Measurements from ENCODE around the gene CDK6. TPM values are rescaled to one million over a fixed set of nuclear protein-coding genes. Genes with fewer than 3 reads are reported as not detected.

Gene CDK6
- total RNA-seq, 1 donor from 2014 or later: 6.0 TPM

- no peak overlapping the region for H3K27ac ChIP-seq
- H3K27ac Mint-ChIP-seq: no peak overlapping the region
- no peak overlapping the region for H3K4me2 ChIP-seq
- no peaks in the 10 kb centered on the region for H3K4me1 ChIP-seq
- DNase-seq (ENCODE audit: low spot score): no peak
- peaks cover 15% of the 10 kb centered on the region for H3K36me3 Mint-ChIP-seq
- TF ChIP-seq EZH2phosphoT487 (IDR thresholded peaks at IDR 0.05): no peak
- TF ChIP-seq EZH2 (IDR thresholded peaks at IDR 0.05): no peak
- no peak for TF ChIP-seq CTCF (IDR thresholded peaks at IDR 0.05)
- no peaks in the 10 kb centered on the region for H3F3A ChIP-seq (ENCODE audit: low read depth)
- no peaks in the 10 kb centered on the region for H3K9me3 ChIP-seq (ENCODE audit: low read depth)
- no peak overlapping the region for H2AFZ ChIP-seq (replicated peaks)
- no peaks in the 10 kb centered on the region for H3K79me2 ChIP-seq (ENCODE audit: low read depth)
- H3K27me3 Mint-ChIP-seq (ENCODE audit: insufficient read depth, low read depth): peaks cover 2% of the 10 kb centered on the region
- no peaks in the 10 kb centered on the region for H3K9me3 Mint-ChIP-seq
- no peaks in the 10 kb centered on the region for H4K20me1 ChIP-seq (ENCODE audit: low read depth)
- no peak overlapping the region for H3K9ac ChIP-seq
- H3K4me3 Mint-ChIP-seq: no peak overlapping the region
- no peaks in the 10 kb centered on the region for H3K36me3 ChIP-seq
- H3K4me1 Mint-ChIP-seq: no peaks in the 10 kb centered on the region
- no peak overlapping the region for H3K4me3 ChIP-seq
- H3K27me3 ChIP-seq: no peaks in the 10 kb centered on the region
Observed at GRCh38 chr7:92661651-92662050, 174.7 kb downstream of the CDK6 start.

GRCh38 chr7:92658671-92659070 lies 177.7 kb downstream of the CDK6 start:
- Histone ChIP-seq H2AFZ (replicated peaks) (no peak overlapping the region), H3K4me1 (no peaks in the 10 kb centered on the region), H3K9me3 (ENCODE audit: low read depth) (no peaks in the 10 kb centered on the region), H4K20me1 (ENCODE audit: low read depth) (no peaks in the 10 kb centered on the region), H3K9ac (no peak overlapping the region), H3K79me2 (ENCODE audit: low read depth) (no peaks in the 10 kb centered on the region), H3K4me2 (no peak overlapping the region), H3K4me3 (no peak overlapping the region), H3K27ac (no peak overlapping the region), H3K27me3 (no peaks in the 10 kb centered on the region), H3K36me3 (no peaks in the 10 kb centered on the region), H3F3A (ENCODE audit: low read depth) (no peaks in the 10 kb centered on the region)
- Mint-ChIP-seq H3K27me3 (ENCODE audit: insufficient read depth, low read depth) (peaks cover 2% of the 10 kb centered on the region), H3K27ac (no peak overlapping the region), H3K9me3 (no peaks in the 10 kb centered on the region), H3K36me3 (peaks cover 9% of the 10 kb centered on the region), H3K4me3 (no peak overlapping the region), H3K4me1 (no peaks in the 10 kb centered on the region)
- no peak for TF ChIP-seq CTCF (IDR thresholded peaks at IDR 0.05)
- TF ChIP-seq EZH2 (IDR thresholded peaks at IDR 0.05): no peak
- no peak for TF ChIP-seq EZH2phosphoT487 (IDR thresholded peaks at IDR 0.05)
- no peak for DNase-seq (ENCODE audit: low spot score)

- Histone ChIP-seq H3K9ac (no peak overlapping the region), H3K4me2 (no peak overlapping the region), H3K36me3 (no peaks in the 10 kb centered on the region), H3K27ac (no peak overlapping the region), H2AFZ (replicated peaks) (no peak overlapping the region), H3K4me1 (no peaks in the 10 kb centered on the region), H3K4me3 (no peak overlapping the region), H3F3A (ENCODE audit: low read depth) (no peaks in the 10 kb centered on the region), H3K9me3 (ENCODE audit: low read depth) (no peaks in the 10 kb centered on the region), H3K79me2 (ENCODE audit: low read depth) (no peaks in the 10 kb centered on the region), H3K27me3 (no peaks in the 10 kb centered on the region), H4K20me1 (ENCODE audit: low read depth) (no peaks in the 10 kb centered on the region)
- DNase-seq (ENCODE audit: low spot score): no peak
- no peak for TF ChIP-seq EZH2phosphoT487 (IDR thresholded peaks at IDR 0.05)
- no peak for TF ChIP-seq EZH2 (IDR thresholded peaks at IDR 0.05)
- no peak for TF ChIP-seq CTCF (IDR thresholded peaks at IDR 0.05)
- Mint-ChIP-seq H3K36me3 (peaks cover 9% of the 10 kb centered on the region), H3K9me3 (no peaks in the 10 kb centered on the region), H3K4me1 (no peaks in the 10 kb centered on the region), H3K27me3 (ENCODE audit: insufficient read depth, low read depth) (peaks cover 2% of the 10 kb centered on the region), H3K27ac (no peak overlapping the region), H3K4me3 (no peak overlapping the region)
Observed at GRCh38 chr7:92657391-92657790, 179.0 kb downstream of the CDK6 start.

Data from neural progenitor cell (in vitro differentiated cells).